ENCODE measurements around the gene EVA1A.

Gene EVA1A

DNA sequence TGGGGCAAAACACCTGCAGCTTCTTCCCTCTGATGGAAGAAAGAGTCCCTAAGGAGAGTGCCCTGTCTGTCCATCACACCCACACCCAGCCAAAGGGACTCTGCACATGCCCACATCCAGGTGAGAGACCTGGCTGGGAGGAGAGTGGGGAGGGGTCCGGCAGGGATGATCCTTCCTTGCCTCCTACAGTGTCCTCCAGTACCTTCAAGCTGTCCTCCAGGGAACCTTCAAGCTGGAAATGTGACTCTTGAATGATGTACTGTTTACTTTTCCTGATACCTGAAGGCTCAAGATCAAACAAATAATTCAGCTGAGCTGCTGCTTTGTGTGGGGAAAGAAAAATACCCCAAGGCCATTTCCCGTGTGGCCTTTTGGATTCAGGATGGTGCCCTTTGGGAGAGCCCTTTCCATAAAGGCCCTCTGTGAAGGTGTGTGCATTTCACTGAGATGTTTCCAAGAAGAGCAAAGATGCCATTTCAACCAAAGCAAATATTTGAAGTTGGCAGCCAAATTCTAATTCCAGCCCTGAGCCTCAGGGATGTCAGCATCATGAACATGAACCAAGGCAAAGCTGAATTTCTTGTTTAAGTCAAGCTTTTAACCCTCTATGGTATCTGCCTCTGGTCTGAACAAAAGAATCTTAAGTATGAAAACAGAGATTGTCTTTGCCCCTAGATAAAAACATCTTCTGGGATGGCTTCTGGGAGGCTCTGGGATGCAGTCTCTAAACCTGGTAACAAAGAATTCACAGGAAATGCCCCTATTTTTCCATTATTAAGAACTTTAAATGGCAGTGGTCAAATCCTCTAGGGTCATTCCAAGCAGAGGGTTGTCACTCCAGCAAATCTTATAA is 11.1 kb downstream of the EVA1A start:
- no peak for DNase-seq (ENCODE audit: low read depth)
- H3K4me3 ChIP-seq (ENCODE audit: low read depth, low read length): no peak overlapping the region

DNA sequence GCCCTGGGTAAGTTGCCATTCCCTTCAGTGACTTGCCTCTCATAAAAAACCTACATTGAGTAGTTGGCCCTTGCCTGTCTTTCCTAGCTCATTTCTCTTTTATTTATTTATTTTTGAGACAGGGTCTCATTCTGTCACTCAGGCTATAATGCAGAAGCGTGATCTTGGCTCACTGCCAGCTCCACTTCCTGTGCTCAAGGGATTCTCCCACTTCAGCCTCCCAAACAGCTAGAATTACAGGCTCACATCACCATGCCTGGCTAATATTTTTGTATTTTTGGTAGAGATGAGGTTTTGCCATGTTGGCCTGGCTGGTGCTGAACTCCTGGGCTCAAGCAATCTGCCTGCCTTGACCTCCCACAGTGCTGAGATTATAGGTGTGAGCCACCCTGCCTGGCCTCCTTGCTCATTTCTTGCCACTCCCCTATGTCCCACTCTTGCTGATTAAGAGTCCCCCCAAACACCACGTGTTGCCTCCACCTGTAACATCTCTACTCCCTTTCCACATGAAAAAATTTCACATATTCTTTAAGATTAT is 12.6 kb downstream of the EVA1A start:
- DNase-seq (ENCODE audit: low read depth): no peak
- H3K4me3 ChIP-seq (ENCODE audit: low read depth, low read length): no peak overlapping the region

DNA sequence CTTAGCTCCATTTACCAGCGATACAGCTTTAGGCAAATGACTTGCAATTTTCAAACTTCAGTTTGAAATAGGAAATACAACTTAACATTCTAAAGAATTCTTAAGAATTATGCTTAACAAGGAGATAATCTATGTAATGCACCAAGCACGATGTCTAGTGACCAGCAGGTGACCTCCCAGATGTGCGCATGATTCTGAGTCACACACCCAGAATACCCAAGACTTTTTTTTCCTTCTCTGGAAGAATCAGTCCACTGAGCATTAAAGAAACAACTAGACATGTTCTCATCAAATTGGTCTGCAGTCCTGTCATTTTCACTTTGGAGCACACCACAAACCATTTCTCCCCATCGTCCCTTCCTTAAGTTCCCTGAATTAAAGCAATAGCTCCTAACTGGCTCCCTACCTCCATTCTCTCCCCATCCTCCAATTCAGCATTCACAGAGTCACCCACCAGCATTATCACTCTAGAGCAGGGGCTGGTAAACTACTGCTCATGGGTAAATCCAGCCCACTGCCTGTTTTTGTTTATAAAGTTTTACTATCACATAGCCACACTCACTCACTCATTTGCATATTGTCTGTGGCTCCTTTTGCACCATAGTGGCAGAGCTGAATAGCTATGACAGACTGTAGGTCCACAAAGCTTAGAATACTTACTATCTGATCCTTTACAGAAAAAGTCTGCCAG is 13.2 kb downstream of the EVA1A start:
- DNase-seq (ENCODE audit: low read depth): peak; percentile 41
- H3K4me3 ChIP-seq (ENCODE audit: low read depth, low read length): no peak overlapping the region

DNA sequence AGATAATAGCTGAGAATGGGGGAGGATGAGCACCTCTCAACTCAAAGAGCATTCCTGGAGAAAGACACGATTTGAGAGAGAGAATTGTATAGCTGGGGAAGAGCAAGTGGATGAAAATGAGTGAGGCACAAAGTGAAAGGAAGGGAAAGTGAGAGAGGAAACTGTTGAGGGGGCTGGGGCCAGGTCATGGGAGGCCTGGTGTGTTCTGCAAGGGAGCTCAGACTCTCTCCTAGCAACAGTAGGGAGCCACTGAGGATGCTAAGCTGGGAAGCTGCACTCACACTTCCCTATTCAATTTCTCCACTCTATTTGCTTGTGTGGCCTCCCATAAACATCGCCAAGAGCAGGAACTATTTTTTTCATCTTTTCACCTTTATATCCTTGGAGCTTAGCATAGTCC is 14.8 kb downstream of the EVA1A start:
- no peak overlapping the region for H3K4me3 ChIP-seq (ENCODE audit: low read depth, low read length)
- no peak for DNase-seq (ENCODE audit: low read depth)

DNA sequence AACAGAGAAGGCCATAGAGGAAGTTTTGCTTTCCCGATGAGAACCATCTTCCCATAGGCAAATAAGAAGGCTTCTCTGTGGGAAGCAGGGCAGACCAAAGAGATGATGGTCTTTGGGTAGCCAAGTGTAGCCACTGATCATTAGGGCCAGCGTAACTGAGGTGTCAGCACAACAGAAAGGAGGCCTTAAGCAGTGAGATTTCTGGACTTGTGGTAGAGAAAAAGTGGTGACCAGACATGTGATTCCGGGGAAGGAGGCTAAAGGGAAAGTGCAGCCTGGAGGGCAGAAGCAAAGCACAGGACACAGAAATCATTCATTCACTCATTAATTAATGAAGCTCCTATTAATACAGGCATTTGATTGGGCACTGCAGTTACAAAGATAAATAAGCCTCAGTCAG is 15.4 kb downstream of the EVA1A start:
- H3K4me3 ChIP-seq (ENCODE audit: low read depth, low read length): no peak overlapping the region
- no peak for DNase-seq (ENCODE audit: low read depth)

DNA sequence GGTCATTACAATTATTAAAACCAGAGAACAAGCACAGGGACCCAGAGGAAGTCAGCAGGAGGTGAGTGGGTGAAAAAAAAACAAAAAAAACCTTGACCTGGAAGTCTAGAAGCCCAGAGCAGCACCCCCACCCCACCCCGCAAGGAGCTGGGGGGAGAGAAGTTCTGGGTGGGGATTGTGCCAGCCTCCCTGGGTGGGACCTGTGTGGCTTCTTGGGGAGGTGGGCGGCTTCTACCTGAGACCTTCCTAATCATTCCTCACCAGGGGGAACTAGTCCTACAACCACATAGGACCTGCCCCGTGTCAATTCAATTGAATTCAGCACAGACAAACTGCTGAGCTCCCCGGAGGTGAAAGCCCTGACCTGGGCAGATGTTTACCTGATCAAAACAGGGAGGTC is 17.3 kb downstream of the EVA1A start:
- DNase-seq (ENCODE audit: low read depth): no peak
- no peak overlapping the region for H3K4me3 ChIP-seq (ENCODE audit: low read depth, low read length)

DNA sequence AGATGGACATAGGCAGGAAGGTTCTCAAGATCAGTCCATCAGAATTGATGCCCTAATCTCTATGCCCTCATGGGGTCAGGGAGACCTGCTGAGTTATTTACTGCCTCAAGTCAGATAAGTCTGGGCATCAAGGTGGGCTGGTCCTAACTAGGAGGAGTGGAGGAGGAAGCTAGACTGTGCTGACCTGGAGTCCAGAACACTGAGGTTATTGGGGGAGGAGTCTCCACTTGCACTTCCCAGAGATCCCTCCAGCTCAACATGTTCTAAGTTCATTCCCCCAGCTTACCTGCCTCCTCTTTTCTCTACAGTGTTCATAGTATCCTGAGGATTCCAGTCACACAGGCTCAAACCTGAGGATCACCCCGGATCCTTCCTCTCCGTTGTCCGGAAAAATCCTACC is 19.3 kb downstream of the EVA1A start:
- no peak overlapping the region for H3K4me3 ChIP-seq (ENCODE audit: low read depth, low read length)
- no peak for DNase-seq (ENCODE audit: low read depth)

DNA sequence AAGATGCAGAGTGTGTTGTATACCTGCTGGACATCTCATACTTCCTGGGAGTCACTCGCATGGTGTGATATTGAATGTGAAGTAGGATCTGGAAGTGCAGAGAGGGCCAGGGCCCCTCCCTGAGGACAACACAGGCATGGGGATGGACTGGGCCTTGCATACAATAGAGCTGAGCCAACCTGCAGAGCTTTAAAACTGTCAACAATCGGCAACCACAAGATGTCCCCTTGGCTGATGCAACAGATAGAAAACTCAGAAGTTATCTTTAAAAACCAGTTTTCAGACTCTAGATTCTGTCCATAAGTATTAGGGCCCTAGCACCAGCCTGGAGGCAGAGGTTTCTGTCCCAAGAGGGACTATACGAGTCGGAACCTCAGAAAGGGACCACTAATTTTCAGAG is 19.7 kb downstream of the EVA1A start:
- no peak overlapping the region for H3K4me3 ChIP-seq (ENCODE audit: low read depth, low read length)
- no peak for DNase-seq (ENCODE audit: low read depth)

DNA sequence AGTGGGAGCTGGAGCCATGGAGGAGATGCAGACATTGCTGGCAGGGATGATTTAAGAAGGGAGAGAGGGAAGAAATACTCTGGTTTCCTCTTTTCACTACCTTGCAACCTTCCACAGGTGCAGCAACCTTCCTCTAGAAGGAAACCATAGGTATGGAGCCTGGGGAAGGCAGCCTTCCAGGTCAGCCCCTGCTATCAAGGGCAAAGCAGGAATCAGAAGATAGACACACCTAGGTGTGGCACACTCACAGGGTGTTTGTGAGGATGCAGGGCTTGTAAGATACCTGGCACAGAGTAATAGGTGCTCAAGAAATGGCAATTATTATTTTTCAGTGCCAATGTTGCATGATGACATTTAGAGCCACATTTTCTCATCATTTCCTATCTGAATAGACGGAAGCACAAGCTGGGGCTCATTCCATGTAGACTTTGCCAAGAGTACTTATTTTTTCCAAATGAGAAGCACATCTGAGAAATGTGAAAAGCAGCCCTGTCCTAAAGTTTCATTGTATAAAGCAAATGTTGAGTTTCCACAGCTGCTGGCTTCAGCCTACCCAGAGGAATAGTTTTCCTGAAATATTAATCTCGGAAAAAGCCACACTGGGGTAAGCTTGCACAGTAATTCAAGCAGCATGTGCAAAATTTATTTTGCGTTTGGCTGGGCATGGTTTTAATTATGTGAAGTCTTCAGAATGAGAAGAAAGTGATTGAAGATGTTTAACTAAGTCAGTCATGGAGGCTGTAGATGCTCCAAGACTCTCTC is 20.6 kb downstream of the EVA1A start:
- DNase-seq (ENCODE audit: low read depth): no peak
- no peak overlapping the region for H3K4me3 ChIP-seq (ENCODE audit: low read depth, low read length)

DNA sequence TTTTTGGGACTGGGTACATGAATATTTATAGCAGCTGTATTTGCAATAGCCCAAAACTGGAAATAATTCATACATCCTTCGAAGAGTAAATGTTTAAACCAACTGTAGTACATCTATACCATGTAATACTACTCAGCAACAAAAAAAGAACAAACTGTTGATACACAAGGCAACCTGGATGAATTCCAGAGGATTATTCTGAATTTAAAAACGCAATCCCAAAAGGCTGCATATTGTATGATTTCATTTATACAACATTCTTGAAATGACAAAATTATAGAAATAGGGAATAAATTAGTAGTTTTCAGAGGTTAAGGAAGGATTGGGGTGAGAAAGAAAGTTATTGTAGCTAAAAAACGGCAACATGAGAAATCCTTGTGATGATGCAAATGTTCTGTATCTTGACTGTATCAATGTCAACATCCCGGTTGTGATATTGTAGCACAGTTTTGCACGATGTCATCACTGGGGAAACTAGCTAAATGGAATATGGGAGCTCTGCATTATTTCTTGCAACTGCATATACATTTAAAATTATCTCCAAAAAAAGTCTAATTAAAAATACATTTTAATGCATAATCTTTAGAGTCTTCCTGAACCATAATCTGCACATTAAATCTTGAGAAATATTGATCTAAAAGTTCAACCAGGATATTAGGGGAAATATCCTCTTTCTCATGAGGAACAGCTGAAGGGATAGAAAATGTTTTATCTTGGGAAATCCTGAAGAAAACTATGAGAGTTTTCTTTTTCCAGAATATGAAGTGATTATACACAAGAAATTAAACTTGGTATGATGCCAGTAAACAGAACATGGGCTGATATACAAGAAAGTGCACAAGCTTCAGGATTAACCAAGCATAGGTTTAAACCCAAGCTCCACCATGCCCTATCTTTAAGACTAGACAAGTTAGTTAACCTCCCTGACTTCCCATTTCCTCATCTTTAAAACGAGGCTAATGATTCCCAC is 21.9 kb downstream of the EVA1A start:
- H3K4me3 ChIP-seq (ENCODE audit: low read depth, low read length): no peak overlapping the region
- no peak for DNase-seq (ENCODE audit: low read depth)

DNA sequence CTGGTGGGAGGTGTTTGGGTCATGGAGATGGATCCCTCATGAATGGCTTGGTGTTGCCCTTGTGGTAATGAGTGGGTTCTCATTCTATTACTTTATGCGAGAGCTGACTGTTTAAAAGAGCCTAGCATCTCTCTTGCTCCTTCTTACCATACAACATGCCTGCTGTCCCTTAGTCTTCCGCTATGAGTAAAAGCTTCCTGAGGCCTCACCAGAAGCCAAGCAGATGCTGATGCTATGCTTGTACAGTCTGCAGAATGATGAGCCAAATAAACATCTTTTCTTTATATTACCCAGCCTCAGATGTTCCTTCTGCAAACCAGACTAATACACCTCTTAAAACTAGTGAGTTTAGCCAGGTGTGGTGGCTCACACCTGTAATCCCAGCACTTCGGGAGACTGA is 23.1 kb downstream of the EVA1A start:
- DNase-seq (ENCODE audit: low read depth): no peak
- no peak overlapping the region for H3K4me3 ChIP-seq (ENCODE audit: low read depth, low read length)

DNA sequence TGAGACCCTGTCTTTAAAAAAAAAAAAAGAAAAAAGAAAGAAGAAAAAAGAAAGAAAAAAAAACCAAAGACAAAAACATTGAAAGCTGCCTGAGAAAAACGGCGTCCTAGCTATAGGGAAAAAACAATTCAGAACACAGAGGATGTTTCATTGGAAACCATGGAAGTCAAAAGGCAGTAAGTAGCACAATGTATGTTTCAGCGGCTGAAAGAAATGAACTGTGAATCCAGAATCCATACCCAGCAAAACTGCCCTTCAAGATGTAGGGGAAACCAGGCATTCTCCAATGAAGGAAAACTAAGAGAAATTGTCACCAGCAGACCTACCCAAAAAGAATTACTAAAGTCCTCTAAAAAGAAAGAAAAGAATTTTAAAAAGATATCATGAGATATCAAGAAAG is 27.6 kb downstream of the EVA1A start:
- H3K4me3 ChIP-seq (ENCODE audit: low read depth, low read length): no peak overlapping the region
- DNase-seq (ENCODE audit: low read depth): no peak

DNA sequence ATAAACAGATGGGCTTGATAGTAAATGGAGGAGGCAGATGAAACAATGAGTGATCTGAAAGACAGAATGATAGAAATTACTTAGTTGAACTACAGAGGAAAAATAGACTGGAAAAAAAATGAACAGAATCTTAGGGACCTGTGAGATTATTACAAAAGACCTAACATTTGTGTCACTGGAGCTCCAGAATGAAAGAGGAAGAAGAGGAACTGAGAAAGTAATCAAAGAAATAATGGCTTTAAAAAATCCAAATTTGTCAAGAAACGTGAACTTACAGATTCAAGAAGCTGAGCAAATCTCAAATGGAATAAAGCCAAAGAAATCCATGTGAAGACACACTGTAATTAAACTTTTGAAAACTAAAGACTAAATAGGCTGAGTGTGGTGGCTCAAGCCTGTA is 28.3 kb downstream of the EVA1A start:
- DNase-seq (ENCODE audit: low read depth): no peak

DNA sequence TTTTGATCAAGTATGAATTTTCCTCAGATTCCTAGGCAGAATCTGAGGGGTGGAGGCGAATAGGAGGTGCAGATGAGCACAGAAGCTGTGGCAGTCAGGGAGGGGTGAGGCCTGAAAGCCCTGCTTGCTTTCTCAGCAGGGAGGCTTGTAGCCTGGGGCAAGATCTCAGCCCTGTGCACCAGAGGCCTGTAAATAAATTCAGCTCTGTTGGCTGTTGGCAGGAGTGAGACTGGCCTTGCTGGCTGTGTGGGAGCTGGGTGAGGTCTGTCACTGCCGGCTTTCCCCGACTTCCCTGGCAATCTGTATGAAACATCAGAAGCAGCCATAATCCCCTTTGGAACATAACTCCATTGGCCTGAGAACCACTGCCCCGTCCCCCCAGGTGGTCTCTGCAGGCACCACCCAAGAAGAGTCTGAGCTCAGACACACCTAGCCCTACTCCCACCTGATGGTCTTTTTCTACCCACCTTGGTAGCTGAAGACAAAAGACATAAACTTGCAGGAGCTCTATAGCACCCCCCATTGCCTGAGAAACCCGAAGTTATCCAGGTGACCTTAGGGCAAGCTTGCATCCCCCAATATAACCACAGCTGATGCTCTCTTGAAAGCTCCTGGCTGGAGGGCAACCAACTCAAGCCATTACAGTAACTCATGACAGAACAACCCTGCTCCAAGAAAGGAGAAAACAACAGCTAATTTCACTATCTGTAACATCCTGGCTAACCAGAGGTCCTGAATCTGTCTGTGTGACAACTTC is 32.3 kb downstream of the EVA1A start:
- H3K4me3 ChIP-seq (ENCODE audit: low read depth, low read length): no peak overlapping the region
- no peak for DNase-seq (ENCODE audit: low read depth)

More for the DNA sequence above, 28.3 kb downstream of the EVA1A start:
- H3K4me3 ChIP-seq (ENCODE audit: low read depth, low read length): no peak overlapping the region

DNA sequence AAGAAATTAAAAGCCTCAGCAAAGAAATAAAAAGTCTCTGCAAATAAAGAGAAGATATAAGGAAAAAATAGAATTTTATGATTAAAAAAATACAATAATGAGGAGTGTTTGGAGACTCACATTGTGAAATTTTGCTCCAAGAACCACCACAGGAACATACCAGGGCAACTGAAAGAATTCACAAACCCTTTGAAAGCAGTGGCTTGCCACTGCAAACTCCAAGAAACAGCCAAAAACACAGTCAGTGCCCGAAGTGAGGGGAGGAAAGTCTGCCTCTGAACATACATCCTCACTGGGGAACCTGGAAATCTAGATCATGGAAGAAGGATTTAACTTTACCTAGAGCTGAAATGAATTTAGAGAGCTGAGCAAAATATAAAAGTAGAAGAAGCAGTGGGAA is 33.1 kb downstream of the EVA1A start:
- no peak for DNase-seq (ENCODE audit: low read depth)
- H3K4me3 ChIP-seq (ENCODE audit: low read depth, low read length): no peak overlapping the region

DNA sequence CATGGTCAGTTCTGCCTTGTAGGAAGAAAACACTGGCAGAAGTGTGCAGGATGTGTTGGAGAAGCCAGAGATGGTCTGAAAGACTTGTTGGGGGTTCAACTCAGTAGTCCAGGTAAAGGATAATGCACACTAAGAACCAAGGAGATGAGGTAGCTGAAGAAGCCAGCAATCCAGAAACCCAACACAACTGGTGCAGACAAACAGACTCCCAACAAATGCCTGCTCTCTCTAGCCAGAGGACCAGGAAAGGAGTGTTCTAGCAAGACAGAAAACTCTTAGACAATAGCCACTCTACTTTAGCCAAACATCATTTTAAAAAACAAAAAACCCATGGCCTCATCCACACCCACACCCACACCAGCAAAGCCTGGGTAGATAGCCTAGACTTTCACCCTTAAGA is 33.9 kb downstream of the EVA1A start:
- no peak overlapping the region for H3K4me3 ChIP-seq (ENCODE audit: low read depth, low read length)
- DNase-seq (ENCODE audit: low read depth): no peak

DNA sequence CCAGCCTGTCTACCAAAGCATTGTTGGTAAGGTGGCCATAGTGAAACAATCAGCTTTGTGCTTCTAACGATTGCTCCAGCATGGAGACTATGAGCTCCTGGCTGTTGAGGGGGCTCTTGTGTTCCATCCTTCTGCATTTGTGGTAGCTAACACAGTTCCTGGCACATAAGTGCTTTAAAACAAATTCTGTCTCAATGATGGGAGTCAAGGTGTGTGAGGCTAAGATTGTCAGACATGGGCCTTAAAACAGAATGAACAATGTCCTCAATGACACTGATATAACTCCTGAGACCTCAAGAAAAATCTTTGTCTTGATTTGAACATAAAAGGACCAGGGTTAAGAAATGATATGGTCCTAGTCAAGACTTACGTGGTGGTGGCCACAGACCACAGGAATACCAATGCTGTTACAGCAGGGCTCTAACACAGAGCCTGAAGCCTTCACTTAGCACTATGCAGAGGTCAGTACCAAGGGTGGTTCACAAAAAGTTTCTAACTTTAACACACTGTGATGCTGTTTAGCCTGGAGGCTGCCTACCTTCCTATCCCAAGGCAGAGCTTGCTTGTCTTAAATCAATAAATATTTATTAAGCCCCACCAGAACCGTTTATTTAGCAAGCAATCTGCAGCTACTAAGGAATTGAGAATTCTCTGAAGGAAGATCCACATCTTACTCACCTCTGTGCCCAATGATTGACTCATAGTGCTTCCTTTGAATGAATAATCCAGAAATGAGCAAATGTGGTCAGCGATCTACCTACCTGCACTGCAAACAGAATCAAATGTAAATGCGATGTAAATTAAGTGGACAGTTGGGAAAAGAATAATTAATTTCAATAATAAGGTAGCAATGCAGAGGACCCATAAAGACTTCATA is 35.1 kb downstream of the EVA1A start:
- DNase-seq (ENCODE audit: low read depth): no peak
- no peak overlapping the region for H3K4me3 ChIP-seq (ENCODE audit: low read depth, low read length)
